HG02798 (cell line): ENCODE measurements around the gene ACTL7A.
"Not testable (repeated sequence)": the region's sequence is repeated elsewhere in the genome, so short reads cannot be mapped to it uniquely, and the experiment has no call there.

Experiments used
- ATAC-seq: cut with Tn5 transposase; IDR thresholded peaks from one replicate; pipeline ENCODE4 v1.9.1; 2021; ENCODE audit warnings: mild to moderate bottlenecking; ENCODE audit not compliant: unreplicated experiment, poor library complexity

The ACTL7A gene

GRCh38 chr9:108848296-108848695, 13.8 kb upstream of the ACTL7A start:
- not testable (repeated sequence) for ATAC-seq

GRCh38 chr9:108850293-108850897, 11.7 kb upstream of the ACTL7A start:
- ATAC-seq, result no peak

GRCh38 chr9:108851138-108851537, 10.9 kb upstream of the ACTL7A start:
- no peak for ATAC-seq

GRCh38 chr9:108852079-108852478, 10.0 kb upstream of the ACTL7A start:
- no peak for ATAC-seq

GRCh38 chr9:108854094-108854493, 8.0 kb upstream of the ACTL7A start:
- no peak for ATAC-seq

- no peak for ATAC-seq
Observed at GRCh38 chr9:108854641-108855528, 7.2 kb upstream of the ACTL7A start.

GRCh38 chr9:108855529-108855886, 6.6 kb upstream of the ACTL7A start:
- ATAC-seq, result no peak

- ATAC-seq, result no peak
Observed at GRCh38 chr9:108855888-108856287, 6.2 kb upstream of the ACTL7A start, which contains the start of gene ACTL7B. TSS of gene ACTL7B (minus strand) at chr9:108855986. CDS start at chr9:108855930, 56 bp downstream.

- ATAC-seq, result no peak
Observed at GRCh38 chr9:108857572-108857971, 4.5 kb upstream of the ACTL7A start.

- peak; percentile 77 for ATAC-seq
Observed at GRCh38 chr9:108859459-108860114, 2.5 kb upstream of the ACTL7A start.

- ATAC-seq, result no peak
Observed at GRCh38 chr9:108860354-108860753, 1.7 kb upstream of the ACTL7A start.

- no peak for ATAC-seq
Observed at GRCh38 chr9:108860764-108861163, 1.3 kb upstream of the ACTL7A start.

GRCh38 chr9:108861464-108861863, 602 bp upstream of the ACTL7A start:
- no peak for ATAC-seq

GRCh38 chr9:108863891-108864290, 1.8 kb downstream of the ACTL7A start:
- no peak for ATAC-seq

- ATAC-seq, result no peak
Observed at GRCh38 chr9:108864446-108864845, 2.4 kb downstream of the ACTL7A start.

- no peak for ATAC-seq
Observed at GRCh38 chr9:108865037-108865436, 3.0 kb downstream of the ACTL7A start.

GRCh38 chr9:108866001-108866420, 3.9 kb downstream of the ACTL7A start:
- no peak for ATAC-seq

GRCh38 chr9:108867116-108867515, 5.0 kb downstream of the ACTL7A start:
- ATAC-seq, result no peak

GRCh38 chr9:108867829-108868228, 5.8 kb downstream of the ACTL7A start:
- ATAC-seq, result no peak

- ATAC-seq, result no peak
Observed at GRCh38 chr9:108869092-108869725, 7.1 kb downstream of the ACTL7A start.
